Activated naive CD8-positive, alpha-beta T cell treated with anti-CD3 and anti-CD28 coated beads for 36 hours (primary cell): ENCODE data around the gene ZNF43. TPM values are rescaled to one million over a fixed set of nuclear protein-coding genes. Genes with fewer than 3 reads are reported as not detected.
"Not testable (repeated sequence)": the region's sequence is repeated elsewhere in the genome, so short reads cannot be mapped to it uniquely, and the experiment has no call there.

Source experiments
- DNase-seq: peaks from one replicate; pipeline ENCODE4 v3.0.0; 2021
- H3K27ac Mint-ChIP-seq: one replicate; pipeline ENCODE4 v1.8.0; 2022; ENCODE audit warnings: mild to moderate bottlenecking, moderate library complexity, mixed read lengths
- H3K27me3 Mint-ChIP-seq: one replicate; pipeline ENCODE4 v1.8.0; 2022; ENCODE audit warnings: mild to moderate bottlenecking, mixed read lengths
- H3K36me3 Mint-ChIP-seq: one replicate; pipeline ENCODE4 v1.8.0; 2021; ENCODE audit warnings: mild to moderate bottlenecking, mixed read lengths
- H3K4me1 Mint-ChIP-seq: one replicate; pipeline ENCODE4 v1.8.0; 2021; ENCODE audit warnings: mixed read lengths
- H3K4me3 Mint-ChIP-seq: one replicate; pipeline ENCODE4 v1.8.0; 2022; ENCODE audit warnings: mild to moderate bottlenecking, moderate library complexity, mixed read lengths
- H3K9me3 Mint-ChIP-seq: one replicate; pipeline ENCODE4 v1.8.0; 2022; ENCODE audit warnings: mixed read lengths
- total RNA-seq, 2 experiments: library from RNA; stranded (reverse); gene quantifications; one replicate each; pipeline ENCODE4 v1.2.3, GENCODE V29; 2021

Gene ZNF43
- total RNA-seq, 2 experiments from 2014 or later, result 26.0 to 26.5 TPM

- H3K9me3 Mint-ChIP-seq, result peaks cover 17% of the 10 kb centered on the region
- no peaks in the 10 kb centered on the region for H3K27me3 Mint-ChIP-seq
- no peak for DNase-seq
- H3K36me3 Mint-ChIP-seq, result peaks cover 93% of the 10 kb centered on the region
- no peak overlapping the region for H3K4me3 Mint-ChIP-seq
- H3K4me1 Mint-ChIP-seq, result peaks cover 5% of the 10 kb centered on the region
- H3K27ac Mint-ChIP-seq, result no peak overlapping the region
Measured at GRCh38 chr19:21758296-21758695, 77.7 kb downstream of the ZNF43 start.

GRCh38 chr19:21755555-21755954, 80.4 kb downstream of the ZNF43 start:
- Mint-ChIP-seq H3K9me3 (peaks cover 17% of the 10 kb centered on the region), H3K36me3 (peaks cover 95% of the 10 kb centered on the region)
- not testable (repeated sequence) for DNase-seq, H3K4me1 Mint-ChIP-seq, H3K4me3 Mint-ChIP-seq, H3K27ac Mint-ChIP-seq, H3K27me3 Mint-ChIP-seq

Other genes with a start within 250 kb of the ZNF43 start
- 10 to 100 TPM; 23.4 to 28.2 TPM for gene ZNF100, start 68.6 kb downstream of the ZNF43 start, total RNA-seq
- gene ZNF208, start 174.8 kb upstream of the ZNF43 start, total RNA-seq, result 1 to 10 TPM in 1 of 2 experiments, under 1 TPM in 1; 0.89 to 1.2 TPM
- gene ZNF257, start 216.3 kb upstream of the ZNF43 start, total RNA-seq, result 10 to 100 TPM; 11.4 to 11.9 TPM